Testis (tissue), 2 donors: Measurements from ENCODE around the gene RNF123.

Source experiments
- CTCF ChIP-seq, 3 experiments: fragments of 450-650 bp in 2 of 3; fragments of 200-600 bp in 1 of 3; sonication (generic) in 1 of 3; IDR thresholded peaks; one replicate each; pipeline ENCODE4 v1.5.1; 2016 to 2019; ENCODE audit warnings: antibody characterized with exemption in 3 of 3, mild to moderate bottlenecking in 2 of 3, moderate library complexity in 1 of 3
- POLR2A ChIP-seq: fragments of 450-650 bp; IDR thresholded peaks from one replicate; pipeline ENCODE4 v1.6.1; 2017; ENCODE audit warnings: antibody characterized with exemption, mild to moderate bottlenecking, moderate library complexity

GRCh38 chr3:49709852-49710251 lies 20.5 kb downstream of the RNF123 start:
- TF ChIP-seq CTCF (IDR thresholded peaks at IDR 0.05) (no peak), POLR2A (no peak)
